ENCODE measurements around the gene ARHGEF3. TPM values are rescaled to one million over a fixed set of nuclear protein-coding genes. Genes with fewer than 3 reads are reported as not detected.
"Not testable (repeated sequence)": the region's sequence is repeated elsewhere in the genome, so short reads cannot be mapped to it uniquely, and the experiment has no call there.

The ARHGEF3 gene
- total RNA-seq, 1 donor from 2014 or later = 26.1 TPM

DNA sequence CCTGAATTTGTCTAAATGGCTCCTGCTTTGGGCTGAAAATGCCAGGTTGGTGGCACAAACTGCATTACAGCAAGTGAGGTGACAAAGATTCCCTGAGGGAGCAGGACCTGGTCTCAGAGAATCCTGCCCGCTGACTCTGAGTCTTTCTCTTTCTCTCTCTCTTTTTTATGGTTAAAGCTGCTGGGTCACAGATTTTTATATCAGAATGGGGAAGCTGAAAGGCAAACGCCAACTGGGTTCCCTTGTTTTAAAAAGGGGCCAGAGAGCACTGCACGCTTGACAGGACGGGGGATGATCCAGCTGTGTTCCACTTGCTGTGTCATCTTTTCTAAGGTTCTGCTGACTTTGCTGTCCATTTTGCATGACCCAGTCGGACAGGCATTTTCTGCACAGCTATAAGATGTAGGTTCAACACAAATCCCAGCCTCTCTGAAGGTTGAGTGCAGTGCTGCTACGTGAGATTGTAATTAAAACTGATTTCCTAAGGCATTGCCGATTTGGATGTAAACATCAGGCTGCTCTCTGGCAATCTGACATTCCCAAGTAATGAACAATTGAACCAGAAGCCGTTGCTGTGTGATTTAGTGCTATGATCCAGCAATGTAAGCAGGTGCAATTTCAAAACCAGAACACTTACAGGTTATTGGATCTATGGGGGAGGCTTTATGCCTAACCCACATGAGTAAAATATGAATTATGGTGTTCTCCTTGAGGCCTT, 25.8 kb downstream of the ARHGEF3 start:
- FAIRE-seq (no peak), DNase-seq (ENCODE audit: low spot score in 2 of 2) (no peak)

DNA sequence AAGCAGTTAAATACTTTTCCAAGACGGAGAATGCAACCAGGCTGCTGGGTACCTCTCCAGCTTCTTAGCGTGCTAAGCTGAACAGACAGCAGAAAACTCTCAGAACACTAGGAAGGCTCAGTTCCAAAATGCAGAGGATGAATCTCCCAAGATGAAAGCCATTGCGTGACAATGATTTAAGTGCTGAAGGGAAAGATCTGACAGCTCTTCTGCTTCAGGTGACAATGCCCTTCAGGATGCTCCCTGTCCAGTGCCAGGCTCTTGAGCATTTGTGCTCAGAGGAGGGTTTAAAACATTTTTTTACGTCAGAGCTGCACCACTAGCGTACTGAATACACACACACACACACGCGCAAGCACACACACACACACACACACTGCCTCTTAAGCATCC, 26.3 kb downstream of the ARHGEF3 start:
- FAIRE-seq = no peak
- no peak for DNase-seq (ENCODE audit: low spot score in 2 of 2)

DNA sequence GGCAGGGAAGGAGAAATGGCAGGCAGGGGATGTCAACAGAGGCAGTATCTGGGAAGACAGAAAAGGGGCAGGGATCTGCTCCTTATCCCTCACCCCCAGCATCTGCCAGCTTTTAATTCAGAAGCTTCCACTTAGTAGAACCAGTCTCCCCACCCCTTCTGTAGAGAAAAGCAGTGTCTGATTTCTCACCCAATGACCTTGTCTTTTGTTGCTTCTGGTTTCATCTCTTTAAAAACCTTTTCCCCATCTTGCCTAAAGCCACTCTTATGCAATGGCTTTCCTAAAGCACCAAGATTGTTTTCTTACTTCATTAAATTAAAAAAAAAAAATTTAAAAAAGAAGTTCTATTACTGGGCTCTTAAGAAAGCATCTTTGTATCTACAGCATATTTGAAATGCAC, 27.8 kb downstream of the ARHGEF3 start:
- DNase-seq (ENCODE audit: low spot score in 2 of 2) (no peak), FAIRE-seq (no peak)

DNA sequence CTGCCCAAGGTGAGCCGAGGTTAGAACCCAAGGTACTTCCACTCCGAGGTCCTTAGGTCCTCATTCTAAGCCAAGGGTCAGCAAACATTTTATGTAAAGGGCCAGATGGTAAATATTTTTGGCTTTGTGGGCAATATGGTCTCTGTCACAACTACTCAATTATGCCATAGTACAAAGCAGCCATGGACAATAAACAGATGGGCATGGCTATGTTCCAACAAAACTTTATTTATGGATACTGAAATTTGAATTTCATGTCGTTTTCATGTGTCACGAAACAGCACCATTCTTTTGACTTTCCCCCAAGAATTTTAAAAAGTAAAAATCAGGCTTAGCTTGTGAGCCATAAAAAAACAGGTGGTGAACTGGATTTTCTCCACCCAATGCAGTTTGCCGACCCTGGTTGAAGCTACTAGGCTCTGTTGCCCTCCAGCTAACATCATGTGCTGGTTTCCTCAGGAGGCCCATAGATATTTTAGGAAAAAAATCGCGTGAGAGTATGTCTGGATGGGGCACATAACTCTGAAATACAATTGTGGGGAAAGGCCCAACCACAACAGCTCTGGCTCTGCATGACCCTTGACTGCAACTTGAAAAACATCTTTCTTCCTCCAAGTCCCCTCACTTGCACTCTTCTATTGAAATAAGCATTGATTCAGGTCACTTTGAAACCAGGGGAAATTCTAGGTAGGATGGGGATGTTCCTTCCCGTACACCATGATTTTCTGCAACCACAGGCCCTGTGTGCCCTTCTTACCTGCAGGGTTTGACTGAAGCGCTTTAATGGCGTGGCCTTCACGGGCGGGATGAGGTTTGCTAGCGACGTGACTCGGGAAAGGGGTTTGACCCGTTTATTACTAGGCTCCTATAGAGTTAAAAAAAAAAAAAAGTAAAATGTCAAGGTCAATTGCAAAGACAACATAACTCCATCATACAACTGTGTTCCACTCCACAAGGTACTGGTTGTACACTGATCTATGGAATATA, 28.5 kb downstream of the ARHGEF3 start:
- no peak for FAIRE-seq

DNA sequence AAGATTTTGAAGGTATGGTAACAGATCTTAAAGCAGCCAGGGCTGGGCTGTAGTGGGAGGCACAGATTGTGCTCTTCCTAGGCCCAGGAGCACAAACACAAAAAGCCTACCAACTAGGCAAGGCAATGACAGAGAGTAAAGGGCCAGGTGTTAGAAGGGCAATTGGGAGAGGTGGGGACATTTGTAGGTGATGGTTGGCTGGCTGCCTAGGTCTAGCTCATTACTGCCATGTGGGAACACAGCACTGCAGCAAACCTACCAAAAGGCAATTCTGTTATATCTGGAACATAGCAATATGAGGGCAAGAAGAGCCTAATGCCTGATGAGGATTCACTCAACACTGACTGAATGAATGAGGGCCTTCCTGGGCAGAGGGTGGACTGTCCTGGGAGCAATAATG, 30.4 kb downstream of the ARHGEF3 start:
- FAIRE-seq = no peak
- DNase-seq (ENCODE audit: low spot score in 2 of 2) = no peak

More for the DNA sequence above, 28.5 kb downstream of the ARHGEF3 start:
- DNase-seq (ENCODE audit: low spot score in 2 of 2) = no peak

DNA sequence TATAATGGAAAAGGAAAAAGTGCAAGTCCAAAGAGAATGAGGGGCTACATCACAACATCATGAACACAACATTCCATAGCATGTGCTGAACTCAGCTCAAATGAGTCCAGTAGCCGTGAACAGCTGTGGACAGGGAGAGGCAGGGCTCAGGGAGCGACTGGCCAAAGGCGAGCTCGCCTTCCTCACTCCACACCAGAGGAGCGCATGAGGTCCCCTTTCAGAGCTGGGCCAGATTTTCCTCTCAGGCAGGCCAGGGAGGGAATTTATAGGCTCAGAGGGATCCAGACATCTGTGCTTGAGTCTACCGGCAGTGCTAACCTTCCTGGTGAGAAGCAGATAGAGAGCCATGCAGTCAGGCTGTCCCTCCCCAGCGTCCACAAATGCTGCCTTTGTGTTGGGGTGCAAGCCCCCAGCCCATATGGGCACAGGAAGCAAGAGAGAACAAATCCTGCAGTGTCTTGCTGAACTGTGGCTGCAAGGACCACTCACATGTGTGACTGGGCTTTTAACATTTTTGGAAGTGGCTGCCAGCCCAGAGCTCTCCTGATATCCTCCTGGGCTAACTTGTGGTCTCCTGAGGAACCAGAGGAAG, 32.5 kb downstream of the ARHGEF3 start:
- FAIRE-seq (no peak), DNase-seq (ENCODE audit: low spot score in 2 of 2) (no peak)

DNA sequence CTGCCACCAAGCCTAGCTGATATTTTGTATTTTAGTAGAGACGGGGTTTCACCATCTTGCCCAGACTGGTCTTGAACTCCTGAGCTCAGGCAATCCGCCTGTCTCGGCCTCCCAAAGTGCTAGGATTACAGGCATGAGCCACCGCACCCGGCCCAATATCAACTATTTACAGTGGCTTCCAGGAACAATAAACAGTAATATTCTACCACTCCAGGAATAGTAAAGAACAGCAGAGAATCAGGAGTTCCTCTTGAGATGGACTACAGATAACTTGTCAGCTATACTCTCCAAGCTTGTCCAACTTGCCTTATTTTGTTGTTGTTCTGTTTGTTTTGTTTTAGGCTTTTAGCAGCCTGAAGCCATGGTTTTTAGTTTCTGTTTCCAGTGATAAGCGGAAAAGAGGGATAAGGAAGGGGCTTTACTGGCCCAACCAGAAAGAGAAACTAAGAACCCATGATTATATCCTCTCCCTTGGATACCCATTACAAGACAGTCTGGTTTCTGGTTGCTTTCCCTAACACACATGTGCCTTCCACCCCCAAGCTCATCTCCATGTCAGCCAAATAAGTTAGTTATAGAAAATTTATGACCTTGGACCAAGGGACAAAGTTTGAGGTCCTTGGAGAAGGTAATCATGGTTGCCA, 36.7 kb downstream of the ARHGEF3 start:
- no peak for DNase-seq (ENCODE audit: low spot score in 2 of 2)
- FAIRE-seq = no peak

DNA sequence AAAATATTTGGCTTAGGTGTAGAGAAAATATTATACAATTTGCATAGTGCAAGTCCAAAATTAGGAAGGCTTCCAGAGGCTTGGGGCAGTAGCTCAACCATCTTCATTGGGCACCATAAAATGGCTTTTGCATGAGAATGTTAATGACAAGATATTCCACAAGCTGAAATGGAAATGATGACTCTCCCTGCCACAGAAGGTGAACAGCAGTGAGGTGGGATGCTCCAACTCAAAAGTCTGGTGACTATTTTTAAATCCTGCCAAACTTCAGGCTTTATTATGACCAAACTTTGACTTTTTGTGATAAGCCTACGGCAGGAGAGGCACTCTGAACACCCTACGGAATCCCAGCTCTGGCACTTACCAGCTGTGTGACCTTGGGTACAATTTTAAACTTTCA, 37.6 kb downstream of the ARHGEF3 start:
- FAIRE-seq = no peak

DNA sequence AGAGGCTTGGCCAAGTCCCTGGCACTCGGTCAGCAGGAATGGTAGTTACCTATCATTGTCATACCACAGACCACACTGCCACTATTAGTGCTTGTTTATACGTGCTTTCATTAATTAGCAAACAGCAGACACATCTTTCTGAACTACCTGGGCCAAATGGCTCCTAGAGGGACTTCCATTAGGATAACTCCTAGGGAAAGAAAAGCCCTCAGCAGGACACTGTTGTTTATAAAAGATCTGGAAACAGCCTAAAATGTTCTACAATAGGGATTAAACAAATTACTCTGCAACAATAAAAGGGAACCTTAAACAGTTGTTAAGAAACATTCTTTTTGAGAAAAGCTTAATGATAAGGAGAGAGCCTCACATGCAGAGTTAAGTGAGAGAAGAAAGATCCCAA, 38.5 kb downstream of the ARHGEF3 start:
- FAIRE-seq (no peak), DNase-seq (ENCODE audit: low spot score in 2 of 2) (no peak)

More for the DNA sequence above, 37.6 kb downstream of the ARHGEF3 start:
- no peak for DNase-seq (ENCODE audit: low spot score in 2 of 2)

DNA sequence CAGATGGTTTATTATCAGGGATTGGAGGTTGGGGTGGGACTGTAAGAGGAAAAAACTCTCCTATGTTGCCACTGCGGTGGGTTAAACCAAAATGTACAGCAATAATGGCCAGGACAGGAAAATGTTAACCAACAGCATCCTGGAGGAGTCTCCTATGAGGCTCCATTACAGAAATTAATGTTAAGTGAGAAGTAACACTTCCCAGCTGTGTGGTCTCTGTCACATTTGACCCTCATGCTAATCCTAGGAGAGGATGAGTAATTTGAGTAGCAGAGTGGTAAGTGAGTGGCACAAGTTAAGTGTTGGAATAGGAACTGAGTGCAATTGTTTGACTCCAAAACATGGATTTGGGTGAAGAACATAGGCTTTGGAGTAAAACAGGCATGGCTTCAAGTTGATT, 39.0 kb downstream of the ARHGEF3 start:
- DNase-seq (ENCODE audit: low spot score in 2 of 2) (no peak), FAIRE-seq (no peak)

DNA sequence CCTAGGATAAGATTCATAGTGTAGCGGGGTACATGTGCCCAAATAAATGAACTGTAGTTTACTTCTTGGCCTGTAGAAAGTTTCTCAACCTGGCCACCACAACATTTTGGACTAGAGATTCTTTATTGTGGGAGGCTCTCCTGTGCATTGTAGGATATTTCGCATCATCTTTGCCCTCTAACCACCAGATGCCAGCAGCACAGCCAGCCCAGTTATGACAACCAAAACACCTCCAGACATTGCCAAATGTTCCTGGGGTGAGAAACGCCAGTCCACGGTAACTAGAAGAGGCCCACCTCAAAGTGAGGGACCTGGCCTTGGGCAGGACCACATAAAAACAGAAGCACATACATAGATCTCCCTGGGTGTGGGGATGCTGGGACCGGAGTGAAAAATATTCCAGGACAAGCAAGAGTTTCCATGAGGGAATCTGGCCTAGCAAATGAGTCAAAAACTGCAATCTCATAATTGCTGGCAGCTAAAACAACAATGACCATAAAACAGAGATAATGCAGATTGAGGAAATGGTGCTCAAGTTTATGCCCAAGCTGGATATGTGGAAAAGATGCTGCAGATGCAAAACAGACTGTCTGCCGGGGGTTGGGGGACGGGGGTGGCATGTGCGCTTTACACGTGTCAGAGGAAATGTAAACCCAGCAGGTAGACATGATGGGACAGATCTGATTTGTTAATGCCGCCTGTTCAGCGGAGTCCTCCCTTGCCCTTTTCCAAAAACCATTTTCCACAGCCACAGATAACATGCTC, 39.7 kb downstream of the ARHGEF3 start:
- FAIRE-seq (no peak), DNase-seq (ENCODE audit: low spot score in 2 of 2) (no peak)

DNA sequence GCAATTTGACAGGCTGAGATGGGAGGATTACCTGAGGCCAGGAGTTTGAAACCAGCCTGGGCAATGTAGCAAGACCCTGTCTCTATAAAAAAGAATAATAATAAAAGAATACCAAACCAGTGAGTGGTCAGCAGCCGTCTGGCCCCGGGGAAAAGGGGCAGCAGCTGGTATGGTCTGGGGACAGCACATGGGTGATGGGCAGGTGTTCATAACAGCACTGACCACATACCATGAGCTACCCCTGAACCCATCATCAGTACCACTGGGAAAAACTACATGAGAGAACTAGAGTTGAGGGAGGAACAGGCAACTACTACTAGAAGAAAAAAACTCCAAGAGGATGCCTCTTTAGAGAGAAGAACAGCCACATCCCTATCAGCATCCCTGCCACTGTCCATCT, 40.7 kb downstream of the ARHGEF3 start:
- DNase-seq (ENCODE audit: low spot score in 2 of 2) = no peak

DNA sequence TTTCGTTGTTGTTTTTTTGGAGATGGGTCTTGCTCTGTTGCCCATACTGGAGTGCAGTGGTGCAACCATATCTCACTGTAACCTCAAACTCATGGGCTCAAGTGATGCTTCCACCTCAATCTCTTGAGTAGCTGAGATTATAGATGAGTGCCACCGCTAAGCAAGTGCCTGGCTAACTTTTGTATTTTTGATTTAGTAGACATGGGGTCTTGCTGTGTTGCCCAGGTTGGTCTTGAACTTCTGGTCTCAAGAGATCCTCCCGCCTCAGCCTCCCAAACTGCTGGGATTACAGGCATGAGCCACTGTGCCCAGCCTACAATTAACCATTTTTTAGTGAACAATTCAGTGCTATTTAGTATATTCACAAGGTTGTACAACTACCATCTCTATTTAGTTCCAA, 42.2 kb downstream of the ARHGEF3 start:
- no peak for FAIRE-seq
- DNase-seq (ENCODE audit: low spot score in 2 of 2) = no peak

More for the DNA sequence above, 40.7 kb downstream of the ARHGEF3 start:
- no peak for FAIRE-seq

DNA sequence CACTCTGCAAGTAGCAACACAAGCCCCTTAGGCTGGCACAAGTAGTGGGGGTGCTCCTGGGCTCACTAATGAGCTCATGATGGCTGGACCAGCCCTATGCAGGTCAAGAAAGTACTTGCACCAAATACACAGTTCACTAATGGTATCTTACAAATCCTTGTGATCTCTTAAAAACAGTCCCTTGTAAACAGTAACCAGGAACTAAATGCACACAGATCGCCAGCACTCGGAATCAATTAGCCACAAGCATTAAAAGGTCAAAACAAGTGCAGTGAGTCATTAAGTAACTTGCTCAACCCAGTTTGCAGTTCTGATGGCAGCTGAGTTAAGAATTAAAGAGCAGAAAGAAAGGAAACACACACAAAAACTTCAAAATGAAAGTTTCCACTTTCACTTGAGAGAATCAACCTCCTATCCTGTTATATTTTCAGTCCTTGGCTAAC, 43.2 kb downstream of the ARHGEF3 start:
- FAIRE-seq = no peak
- no peak for DNase-seq (ENCODE audit: low spot score in 2 of 2)

DNA sequence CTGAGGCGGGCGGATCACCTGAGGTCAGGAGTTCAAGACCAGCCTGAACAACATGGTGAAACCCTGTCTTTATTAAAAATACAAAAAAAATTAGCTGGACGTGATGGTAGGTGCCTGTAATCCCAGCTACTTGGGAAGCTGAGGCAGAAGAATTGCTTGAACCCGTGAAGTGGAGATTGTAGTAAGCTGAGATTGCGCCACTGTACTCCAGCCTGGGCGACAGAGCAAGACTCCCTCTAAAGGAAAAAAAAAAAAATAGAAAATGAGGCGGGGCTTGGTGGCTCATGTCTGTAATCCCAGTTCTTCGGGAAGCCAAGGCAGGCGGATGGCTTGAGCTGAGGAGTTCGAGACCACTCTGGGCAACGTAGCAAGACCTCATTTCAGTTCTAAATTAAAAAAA, 43.7 kb downstream of the ARHGEF3 start:
- not testable (repeated sequence) for FAIRE-seq; DNase-seq (ENCODE audit: low spot score in 2 of 2)

DNA sequence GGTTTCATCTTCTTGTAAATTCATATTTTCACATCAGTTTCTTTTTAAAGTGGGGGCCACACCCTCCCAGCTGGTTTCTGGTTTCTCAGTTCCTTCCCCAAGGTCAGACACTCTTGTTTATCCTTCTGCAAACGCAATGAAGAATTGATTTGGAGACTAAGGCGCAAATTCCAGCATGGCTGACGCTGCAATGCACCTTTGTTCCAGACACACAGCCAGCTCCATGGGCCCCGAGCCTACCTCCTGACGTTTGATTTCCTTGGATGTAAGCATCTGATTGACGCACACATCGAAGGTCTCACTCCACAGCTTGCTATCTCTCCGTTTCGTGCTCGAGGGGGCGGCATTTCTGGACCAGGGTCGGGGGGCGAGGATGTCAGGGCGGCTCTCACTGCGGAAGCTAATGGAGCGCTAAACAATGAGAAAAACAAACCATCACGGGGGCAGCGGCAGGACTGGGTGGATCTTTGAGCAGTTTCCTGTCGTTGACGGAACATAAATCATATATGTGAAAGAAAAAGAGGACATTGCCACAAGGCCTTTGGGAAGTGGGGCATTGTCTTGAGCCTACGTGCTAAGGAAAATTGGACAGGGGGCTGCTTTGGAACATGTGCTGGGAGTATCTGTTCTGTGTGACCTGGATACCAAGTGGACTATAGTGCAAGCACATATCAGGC, 46.9 kb downstream of the ARHGEF3 start:
- FAIRE-seq = no peak
- DNase-seq (ENCODE audit: low spot score in 2 of 2) = no peak

DNA sequence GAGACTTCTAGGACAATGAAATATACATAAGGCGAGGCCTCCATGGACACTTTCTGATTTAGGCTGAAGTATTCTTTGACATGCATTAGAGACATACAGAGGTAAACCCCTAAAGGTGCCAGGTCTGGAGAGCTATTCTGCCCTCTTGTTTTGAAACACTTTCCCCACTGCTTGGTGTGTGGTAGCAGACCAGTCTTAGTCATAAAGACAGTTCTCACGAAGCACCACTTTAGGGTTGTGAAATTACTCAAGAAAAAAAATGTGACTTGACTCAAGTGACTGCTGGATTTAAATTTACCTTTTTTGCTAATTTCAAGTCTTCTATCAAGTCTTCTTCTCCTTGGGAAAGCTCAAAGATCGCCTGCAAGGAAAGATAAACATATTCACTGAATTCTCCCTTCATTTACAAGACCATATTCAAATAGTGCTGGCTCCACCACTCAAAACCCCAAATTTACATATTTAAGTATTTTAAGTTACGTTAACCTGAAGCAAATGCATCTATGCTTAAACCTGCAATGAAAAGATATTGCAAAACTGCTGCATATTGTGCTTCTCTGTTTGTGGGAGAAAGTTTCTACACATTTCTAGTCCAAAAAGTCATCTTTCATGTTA, 48.4 kb downstream of the ARHGEF3 start:
- DNase-seq (ENCODE audit: low spot score in 2 of 2) = no peak
- FAIRE-seq = no peak

DNA sequence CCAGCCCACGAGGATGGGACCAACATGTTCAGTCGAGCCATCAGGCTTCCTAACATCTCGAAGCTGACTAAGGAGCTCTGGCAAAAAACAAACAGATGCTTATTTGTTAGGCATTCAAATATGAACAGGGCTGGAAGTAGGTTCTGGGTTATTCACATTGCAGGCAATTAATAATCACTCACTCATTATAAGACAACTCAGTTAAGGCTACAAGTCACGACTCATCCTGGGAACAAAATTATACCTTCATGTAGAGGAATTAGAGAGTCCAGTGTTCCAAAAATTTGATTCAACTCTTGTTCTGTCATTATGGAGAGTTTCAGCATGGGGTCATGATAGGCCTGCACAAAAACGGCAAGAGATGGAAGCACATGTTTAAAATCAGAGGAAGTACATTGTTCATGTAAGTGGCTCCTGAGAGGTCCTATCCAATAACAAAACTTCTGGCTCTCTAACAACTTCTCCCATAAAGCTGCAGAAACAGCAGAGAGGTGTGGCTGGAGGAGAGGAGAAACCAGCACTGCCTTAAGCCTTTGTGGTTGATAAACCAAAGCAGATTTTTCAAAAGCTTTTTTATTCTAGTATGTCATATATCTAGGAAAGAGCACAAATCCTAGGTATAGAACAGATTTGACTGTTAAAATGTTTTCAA, 50.6 kb downstream of the ARHGEF3 start:
- no peak for DNase-seq (ENCODE audit: low spot score in 2 of 2)
- FAIRE-seq = no peak
